Measurements from ENCODE around the gene TPI1.
"Not testable (repeated sequence)": the region's sequence is repeated elsewhere in the genome, so short reads cannot be mapped to it uniquely, and the experiment has no call there.

TPI1 gene

GRCh38 chr12:6894321-6894720 is 27.0 kb downstream of the TPI1 start:
- no peak for DNase-seq

- DNase-seq, result no peak
Measured at GRCh38 chr12:6896846-6897435, 29.6 kb downstream of the TPI1 start.

GRCh38 chr12:6899427-6899826 is 32.1 kb downstream of the TPI1 start:
- no peak for DNase-seq

GRCh38 chr12:6899837-6900519 is 32.6 kb downstream of the TPI1 start:
- DNase-seq, result no peak

GRCh38 chr12:6902448-6902847 is 35.1 kb downstream of the TPI1 start:
- DNase-seq, result no peak

GRCh38 chr12:6903722-6904121 is 36.4 kb downstream of the TPI1 start:
- no peak for DNase-seq

- peak; percentile 99 for DNase-seq
Measured at GRCh38 chr12:6904280-6905276, 37.2 kb downstream of the TPI1 start, which contains the start of gene LRRC23. TSS of gene LRRC23 (plus strand) at chr12:6904822. CDS start at chr12:6905634, 812 bp downstream.

GRCh38 chr12:6905414-6906040 is 38.2 kb downstream of the TPI1 start:
- DNase-seq, result no peak

- DNase-seq, result not testable (repeated sequence)
Measured at GRCh38 chr12:6908141-6908540, 40.8 kb downstream of the TPI1 start.

- DNase-seq, result no peak
Measured at GRCh38 chr12:6909421-6910145, 42.3 kb downstream of the TPI1 start.

- no peak for DNase-seq
Measured at GRCh38 chr12:6912164-6912935, 45.0 kb downstream of the TPI1 start.

GRCh38 chr12:6914246-6914946 is 47.1 kb downstream of the TPI1 start, which contains the start of gene ENO2:
TSS of gene ENO2 (plus strand) at chr12:6914580. CDS start at chr12:6915833, 1,253 bp downstream.
- DNase-seq, result peak; percentile 85

- DNase-seq, result no peak
Measured at GRCh38 chr12:6914947-6915788, 47.8 kb downstream of the TPI1 start.

- no peak for DNase-seq
Measured at GRCh38 chr12:6915789-6916285, 48.5 kb downstream of the TPI1 start.

GRCh38 chr12:6916426-6917200 is 49.3 kb downstream of the TPI1 start:
- DNase-seq, result no peak

- DNase-seq, result no peak
Measured at GRCh38 chr12:6917491-6918231, 50.3 kb downstream of the TPI1 start.

- DNase-seq, result no peak
Measured at GRCh38 chr12:6919588-6919987, 52.3 kb downstream of the TPI1 start.
